Activated CD4-positive, alpha-beta T cell treated with anti-CD3 and anti-CD28 coated beads, Interleukin-2, Interleukin-6, amounts not matched to agents 100 ng/mL and 50 ng/mL, durations not matched to agents 16 hours and 8 hours (primary cell): ENCODE data around the gene ARHGEF10L.

Source experiments
- DNase-seq: peaks from one replicate; pipeline ENCODE4 v3.0.0-alpha.2; 2020

Gene ARHGEF10L

DNA sequence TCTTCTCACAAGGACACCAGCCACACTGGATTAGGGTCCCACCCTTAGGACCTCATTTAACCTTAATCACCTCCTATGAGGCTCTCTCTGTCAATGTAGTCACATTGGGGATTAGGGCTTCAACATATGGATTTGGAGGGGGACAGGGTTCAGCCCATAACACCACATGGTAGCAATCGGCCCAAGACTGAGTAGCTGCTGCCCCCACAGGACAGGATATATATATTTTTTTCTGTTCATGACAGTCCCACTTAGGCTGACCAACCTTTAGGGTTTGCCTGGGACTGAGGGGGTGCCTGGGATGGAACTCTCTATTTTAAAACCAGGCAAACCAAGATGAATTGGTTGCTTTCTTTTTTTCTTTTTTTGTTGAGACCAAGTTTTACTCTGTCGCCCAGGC, 207.4 kb downstream of the ARHGEF10L start:
- DNase-seq = no peak
